Heart left ventricle (tissue), 16 donors: Measurements from ENCODE around the gene NCKAP5L. TPM values are rescaled to one million over a fixed set of nuclear protein-coding genes. Genes with fewer than 3 reads are reported as not detected.

Experiments
- ATAC-seq, 4 donors: fragments of 200-7000 bp; cut with Tn5 transposase; one replicate each; pipeline ENCODE4 v1.9.1; 2020 to 2022; ENCODE audit warnings: moderate library complexity in 4 of 4, mild to moderate bottlenecking in 3 of 4, moderate number of reproducible peaks in 1 of 4
- DNase-seq, 5 donors: peaks; one replicate each; pipeline ENCODE4 v3.0.0-alpha.2; 2020
- H3K27ac ChIP-seq, 12 donors: fragments of 200-600 bp; sonication (generic) in 4 of 12; one replicate each; pipeline versions ENCODE4 v1.5.0 to v1.8.0; 2016 to 2022; ENCODE audit warnings: mild to moderate bottlenecking in 2 of 12
- H3K27me3 ChIP-seq, 9 donors: fragments of 200-600 bp; sonication (generic) in 2 of 9; one replicate each; pipeline versions ENCODE4 v1.5.1 to v1.8.0; 2016 to 2022; ENCODE audit warnings: mild to moderate bottlenecking in 3 of 9
- H3K36me3 ChIP-seq, 9 donors: fragments of 200-600 bp; sonication (generic) in 2 of 9; one replicate each; pipeline versions ENCODE4 v1.5.0 to v1.8.0; 2018 to 2022; ENCODE audit warnings: mild to moderate bottlenecking in 2 of 9
- H3K4me1 ChIP-seq, 12 donors: fragments of 200-600 bp; sonication (generic) in 4 of 12; one replicate each; pipeline versions ENCODE4 v1.5.0 to v1.8.0; 2016 to 2022; ENCODE audit warnings: mild to moderate bottlenecking in 3 of 12
- H3K4me3 ChIP-seq, 12 donors: fragments of 200-600 bp; sonication (generic) in 4 of 12; one replicate each; pipeline versions ENCODE4 v1.5.0 to v1.8.0; 2017 to 2022; ENCODE audit warnings: mild to moderate bottlenecking in 9 of 12, moderate library complexity in 4 of 12
- H3K9me3 ChIP-seq, 12 donors: fragments of 200-600 bp; sonication (generic) in 4 of 12; one replicate each; pipeline versions ENCODE4 v1.5.0 to v1.8.0; 2016 to 2022; ENCODE audit warnings: mild to moderate bottlenecking in 1 of 12
- POLR2A ChIP-seq, 2 donors: fragments of 450-650 bp; IDR thresholded peaks; one replicate each; pipeline ENCODE4 v1.6.1; 2017; ENCODE audit warnings: antibody characterized with exemption in 2 of 2, mild to moderate bottlenecking in 2 of 2, moderate library complexity in 2 of 2
- WGBS, 4 donors: extraction: QIAGEN DNeasy Blood & Tissue Kit in 2 of 4; methylation state at CpG; one replicate each; pipeline versions ENCODE4 v1.1.5 to v1.1.7; 2013 to 2018; 5-methylcytosine and 5-hydroxymethylcytosine counted together
- intact Hi-C, 10 donors: fragments of 100-400 bp; cut with DNase I; formaldehyde crosslinking; loops; one replicate each; pipeline versions ENCODE4 v1.11.1 to v1.14.2; 2022
- polyA plus RNA-seq, 2 donors: library from polyadenylated mRNA; stranded (reverse); fragments of 200-250 nt; gene quantifications; one replicate each; pipeline ENCODE4 v1.2.3, GENCODE V29; 2013
- total RNA-seq, 9 donors: library from RNA; depleted of rRNA in 2 of 9; stranded (reverse); fragments of >200 nt in 2 of 9; fragmentation: NEBNext Ultra II Directional in 3 of 9; extraction: Animal tissue kit (Norgen Biotek cat#: 25700) in 3 of 9; gene quantifications; one replicate each; pipeline versions ENCODE4 v1.1.0 to v1.2.4, GENCODE V29; 2016 to 2023
- TF ChIP-seq, protein P1 (sequence below), 12 donors: fragments of 200-600 bp; sonication (generic) in 4 of 12; IDR thresholded peaks; one replicate each; pipeline versions ENCODE4 v1.5.0 to v1.8.0; 2018 to 2022; ENCODE audit warnings: antibody characterized with exemption in 12 of 12, mild to moderate bottlenecking in 5 of 12
- donor health status: ischemic (EF 13 %, LVEDD 7.1; RV severe dilation, severe dysfunction).
- donor health status: healthy with polysubstance abuse.
- donor health status: DM: no; HTN: yes; CAD: no.
- donor health status: DM: no; HTN: no; CAD: no.
- donor health status: ischemic (EF 25% LVEDD 6.9; RV normal size, moderate dysfunction).
- donor health status: ischemic (EF 25% LVEDD 5.7; RV mildly dilated, moderate dysfunction).
- donor health status: healthy.
- donor health status: DM: yes; HTN: yes; CAD: no.
- donor health status: ischemic (EF 35%, LVEDD 5.7; RV mildly dilated, moderate dysfunction).
- donor health status: nonischemic (EF 11% LVEDD 7.7; RV severe dilation, severe dysfunction).
- donor health status: DM: yes; HTN: yes; CAD: no.
- donor health status: PGD.
- donor health status: ischemic (EF 29% LVEDD 5.4; RV normal size, mild dysfunction).
- donor health status: nonischemic (EF 23%, LVEDD 6.1; RV moderate dilation, normal function).

The NCKAP5L gene
- total and polyA plus RNA-seq, 11 donors: 14.1 to 35.0 (median 25.0) TPM

- Histone ChIP-seq H3K27me3 (peaks cover 0 to 4% (median 0%) of the 10 kb centered on the region in 9 donors), H3K9me3 (no peaks in the 10 kb centered on the region), H3K4me3 (no peak overlapping the region), H3K36me3 (no peaks in the 10 kb centered on the region), H3K27ac (no peak overlapping the region), H3K4me1 (no peaks in the 10 kb centered on the region)
- intact Hi-C loops: no loop called here
- no peak for ATAC-seq
- TF ChIP-seq, protein P1, sequence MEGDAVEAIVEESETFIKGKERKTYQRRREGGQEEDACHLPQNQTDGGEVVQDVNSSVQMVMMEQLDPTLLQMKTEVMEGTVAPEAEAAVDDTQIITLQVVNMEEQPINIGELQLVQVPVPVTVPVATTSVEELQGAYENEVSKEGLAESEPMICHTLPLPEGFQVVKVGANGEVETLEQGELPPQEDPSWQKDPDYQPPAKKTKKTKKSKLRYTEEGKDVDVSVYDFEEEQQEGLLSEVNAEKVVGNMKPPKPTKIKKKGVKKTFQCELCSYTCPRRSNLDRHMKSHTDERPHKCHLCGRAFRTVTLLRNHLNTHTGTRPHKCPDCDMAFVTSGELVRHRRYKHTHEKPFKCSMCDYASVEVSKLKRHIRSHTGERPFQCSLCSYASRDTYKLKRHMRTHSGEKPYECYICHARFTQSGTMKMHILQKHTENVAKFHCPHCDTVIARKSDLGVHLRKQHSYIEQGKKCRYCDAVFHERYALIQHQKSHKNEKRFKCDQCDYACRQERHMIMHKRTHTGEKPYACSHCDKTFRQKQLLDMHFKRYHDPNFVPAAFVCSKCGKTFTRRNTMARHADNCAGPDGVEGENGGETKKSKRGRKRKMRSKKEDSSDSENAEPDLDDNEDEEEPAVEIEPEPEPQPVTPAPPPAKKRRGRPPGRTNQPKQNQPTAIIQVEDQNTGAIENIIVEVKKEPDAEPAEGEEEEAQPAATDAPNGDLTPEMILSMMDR (IDR thresholded peaks at IDR 0.05): no peak
- no peak for TF ChIP-seq POLR2A (IDR thresholded peaks at IDR 0.05)
- no peak for DNase-seq
- WGBS, 4 donors: 86 to 90% (median 87%) methylated on average over 4 of the region's 4 CpGs
Measured at GRCh38 chr12:49854976-49855375, 26.8 kb upstream of the NCKAP5L start.

DNA sequence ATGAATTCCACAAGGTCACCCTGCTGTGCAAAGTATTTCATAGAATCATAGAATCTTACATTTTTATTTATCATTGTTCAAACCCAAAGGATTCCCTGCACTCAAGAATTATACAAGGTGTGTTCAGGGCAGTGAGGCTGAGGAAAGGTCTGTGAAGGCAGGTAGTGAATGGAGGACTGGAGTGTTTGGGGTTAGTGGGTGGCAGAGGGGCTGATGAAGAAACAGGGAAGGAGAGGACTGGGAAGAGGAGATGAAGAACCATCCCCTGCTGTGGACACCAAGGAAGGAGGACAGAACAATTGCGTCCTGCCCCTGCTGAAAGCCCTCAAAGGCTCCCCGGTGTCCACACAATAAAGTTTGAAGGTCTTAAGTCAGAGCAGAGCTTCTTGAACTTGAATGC is 25.5 kb upstream of the NCKAP5L start:
- H3K27ac ChIP-seq: no peak overlapping the region
- H3K4me1 ChIP-seq: no peaks in the 10 kb centered on the region
- no peak for TF ChIP-seq POLR2A (IDR thresholded peaks at IDR 0.05)
- TF ChIP-seq, protein P1 (IDR thresholded peaks at IDR 0.05): no peak
- ATAC-seq (no peak), DNase-seq (no peak)
- H3K27me3 ChIP-seq: peaks cover 0 to 17% (median 0%) of the 10 kb centered on the region in 9 donors
- H3K4me3 ChIP-seq: no peak overlapping the region
- intact Hi-C loops: no loop called here
- no peaks in the 10 kb centered on the region for H3K9me3 ChIP-seq
- WGBS, 4 donors: 73 to 78% (median 76%) methylated on average over 2 of the region's 2 CpGs
- no peaks in the 10 kb centered on the region for H3K36me3 ChIP-seq

- H3K36me3 ChIP-seq: no peaks in the 10 kb centered on the region
- TF ChIP-seq, protein P1 (IDR thresholded peaks at IDR 0.05): no peak
- TF ChIP-seq POLR2A (IDR thresholded peaks at IDR 0.05): no peak
- H3K27me3 ChIP-seq: peaks cover 0 to 34% (median 5%) of the 10 kb centered on the region in 9 donors
- intact Hi-C loops: loop anchor here in 2 of 10 donors (10.0 kb wide), 2 partner anchors 212 to 222 kb away; partner anchors contain the start of gene PRPF40B (in 1 of the 2)
- H3K27ac ChIP-seq: no peak overlapping the region
- no peaks in the 10 kb centered on the region for H3K9me3 ChIP-seq
- H3K4me3 ChIP-seq: no peak overlapping the region
- H3K4me1 ChIP-seq: peaks cover 0 to 11% (median 6%) of the 10 kb centered on the region in 12 donors
- WGBS, 4 donors: 50 to 65% (median 54%) methylated on average over 2 of the region's 2 CpGs
- DNase-seq: no peak
- ATAC-seq: no peak
Measured at GRCh38 chr12:49847161-49847560, 18.9 kb upstream of the NCKAP5L start.

DNA sequence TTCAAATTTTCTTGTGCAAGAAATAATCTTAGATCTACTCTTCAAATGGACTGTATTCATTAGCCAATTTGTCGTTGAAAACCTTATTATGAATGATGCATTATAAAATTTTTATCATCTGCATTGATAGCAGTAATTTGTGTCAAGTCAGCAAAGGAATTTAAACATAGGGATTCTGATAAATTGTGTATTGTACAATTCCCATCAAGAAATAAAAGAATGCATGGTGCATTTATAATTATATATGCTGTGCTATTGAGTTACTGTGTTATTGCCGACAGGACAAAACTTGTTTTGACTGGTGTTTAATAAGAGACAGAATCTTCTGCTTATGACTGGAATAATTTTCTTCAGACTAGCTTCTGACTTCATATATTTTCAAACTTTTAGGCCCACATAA is 17.8 kb upstream of the NCKAP5L start:
- H3K4me1 ChIP-seq: peaks cover 0 to 20% (median 12%) of the 10 kb centered on the region in 12 donors
- intact Hi-C loops: loop anchor here in 2 of 10 donors (10.0 kb wide), 2 partner anchors 211 to 221 kb away; partner anchors contain the start of gene PRPF40B (in 1 of the 2)
- H3K27ac ChIP-seq: no peak overlapping the region
- peaks cover 0 to 34% (median 5%) of the 10 kb centered on the region in 9 donors for H3K27me3 ChIP-seq
- no peak for DNase-seq
- H3K4me3 ChIP-seq: no peak overlapping the region
- no peak for TF ChIP-seq POLR2A (IDR thresholded peaks at IDR 0.05)
- TF ChIP-seq, protein P1 (IDR thresholded peaks at IDR 0.05): no peak
- no peak for ATAC-seq
- no peaks in the 10 kb centered on the region for H3K9me3 ChIP-seq
- 89 to 96% (median 89%) methylated on average over 2 of the region's 2 CpGs for WGBS, 4 donors
- H3K36me3 ChIP-seq: no peaks in the 10 kb centered on the region
